SU-DHL-6 (cell line): ENCODE measurements around the gene TRIM40.

Source experiments
- H2AFZ ChIP-seq: fragments of 200-600 bp; sonication (generic); 2 replicates; pipeline ENCODE4 v1.6.1; 2014; ENCODE audit warnings: low read depth, mild to moderate bottlenecking, moderate library complexity, mixed read lengths, antibody characterized with exemption, low read length; ENCODE audit not compliant: severe bottlenecking
- H3F3A ChIP-seq: fragments of 200-600 bp; shearing (Covaris generic); 2 replicates; pipeline ENCODE4 v1.6.0; 2016; ENCODE audit warnings: antibody characterized with exemption, mild to moderate bottlenecking; ENCODE audit not compliant: insufficient read depth
- H3K27ac ChIP-seq: fragments of 200-600 bp; sonication (generic); 2 replicates; pipeline ENCODE4 v1.5.1; 2016; ENCODE audit warnings: low read depth, mild to moderate bottlenecking, low read length, moderate library complexity, mixed read lengths
- H3K27me3 ChIP-seq: fragments of 200-600 bp; sonication (generic), shearing (Covaris generic); 2 replicates; pipeline ENCODE4 v1.6.0; 2014; ENCODE audit warnings: mild to moderate bottlenecking, low read length
- H3K36me3 ChIP-seq: fragments of 200-600 bp; sonication (generic); 2 replicates; pipeline ENCODE4 v1.6.1; 2014; ENCODE audit warnings: mild to moderate bottlenecking, low read length, mixed read lengths
- H3K4me2 ChIP-seq: fragments of 300-600, 200-600 bp; shearing (Covaris generic), sonication (generic); 2 replicates; pipeline ENCODE4 v1.6.0; 2014; ENCODE audit warnings: low read length, low read depth, mild to moderate bottlenecking; ENCODE audit not compliant: poor library complexity, severe bottlenecking
- H3K4me3 ChIP-seq: fragments of 200-600 bp; sonication (generic); 2 replicates; pipeline ENCODE4 v1.5.1; 2014; ENCODE audit warnings: antibody characterized with exemption, low read length, mild to moderate bottlenecking, mixed read lengths; ENCODE audit not compliant: insufficient read depth, poor library complexity, severe bottlenecking
- H3K79me2 ChIP-seq: fragments of 200-600 bp; sonication (generic); 2 replicates; pipeline ENCODE4 v1.6.1; 2014; ENCODE audit warnings: mild to moderate bottlenecking, low read length, moderate library complexity; ENCODE audit not compliant: insufficient read depth
- H3K9ac ChIP-seq: fragments of 200-600 bp; sonication (generic); 2 replicates; pipeline ENCODE4 v1.7.0; 2014; ENCODE audit warnings: mild to moderate bottlenecking, low read length
- H3K9me2 ChIP-seq: fragments of 200-600 bp; sonication (generic); replicated peaks from 2 replicates; pipeline ENCODE4 v1.6.1; 2014; ENCODE audit warnings: low read length; ENCODE audit not compliant: insufficient read depth
- H3K9me3 ChIP-seq: fragments of 200-600 bp; sonication (generic); 2 replicates; pipeline ENCODE4 v1.6.1; 2014; ENCODE audit warnings: low read length, mixed read lengths; ENCODE audit not compliant: insufficient read depth
- H4K20me1 ChIP-seq: fragments of 200-600 bp; sonication (generic); 2 replicates; pipeline ENCODE4 v1.6.1; 2014; ENCODE audit warnings: low read depth, mild to moderate bottlenecking, antibody characterized with exemption, low read length, moderate library complexity, mixed read lengths
- CTCF ChIP-seq: fragments of 200-600 bp; sonication (generic); IDR thresholded peaks from one replicate; pipeline ENCODE4 v1.5.1; 2017; ENCODE audit warnings: antibody characterized with exemption, mild to moderate bottlenecking, low read length, moderate library complexity; ENCODE audit not compliant: insufficient read depth, poor library complexity, severe bottlenecking
- EZH2phosphoT487 ChIP-seq: fragments of 200-600 bp; sonication (generic), shearing (Covaris generic); conservative IDR thresholded peaks from 2 replicates; pipeline ENCODE4 v1.6.1; 2018; ENCODE audit warnings: mild to moderate bottlenecking, antibody characterized with exemption, low read length, moderate library complexity, mixed read lengths

TRIM40 gene

GRCh38 chr6:30171677-30172471 is 35.9 kb downstream of the TRIM40 start:
- Histone ChIP-seq H3K27ac (no peak overlapping the region), H4K20me1 (no peaks in the 10 kb centered on the region), H3F3A (no peaks in the 10 kb centered on the region), H3K79me2 (no peaks in the 10 kb centered on the region), H3K4me2 (no peak overlapping the region), H3K36me3 (no peaks in the 10 kb centered on the region), H3K27me3 (no peaks in the 10 kb centered on the region; the same call in 1 of the 2 replicates), H3K4me3 (no peak overlapping the region), H3K9me3 (no peaks in the 10 kb centered on the region), H2AFZ (no peak overlapping the region), H3K9me2 (no peaks in the 10 kb centered on the region), H3K9ac (no peak overlapping the region)
- TF ChIP-seq EZH2phosphoT487 (no peak), CTCF (peak; percentile 13)

- H3F3A ChIP-seq, result no peaks in the 10 kb centered on the region
- no peak overlapping the region for H3K4me3 ChIP-seq
- H3K9me2 ChIP-seq, result no peaks in the 10 kb centered on the region
- H2AFZ ChIP-seq, result no peak overlapping the region
- H3K79me2 ChIP-seq, result no peaks in the 10 kb centered on the region
- no peak for TF ChIP-seq EZH2phosphoT487
- no peak overlapping the region for H3K9ac ChIP-seq
- H3K27me3 ChIP-seq, result no peaks in the 10 kb centered on the region
- H3K36me3 ChIP-seq, result no peaks in the 10 kb centered on the region
- H3K9me3 ChIP-seq, result no peaks in the 10 kb centered on the region
- no peak overlapping the region for H3K27ac ChIP-seq
- H4K20me1 ChIP-seq, result no peaks in the 10 kb centered on the region
- no peak overlapping the region for H3K4me2 ChIP-seq
Observed at GRCh38 chr6:30172681-30173080, 36.7 kb downstream of the TRIM40 start.

- no peak overlapping the region for H3K4me2 ChIP-seq
- H3K9ac ChIP-seq, result no peak overlapping the region
- H3K36me3 ChIP-seq, result peaks cover 4% of the 10 kb centered on the region; the same call in 1 of the 2 replicates
- no peaks in the 10 kb centered on the region for H3K9me2 ChIP-seq
- no peak overlapping the region for H3K4me3 ChIP-seq
- no peaks in the 10 kb centered on the region for H3F3A ChIP-seq
- H3K27ac ChIP-seq, result no peak overlapping the region
- no peaks in the 10 kb centered on the region for H4K20me1 ChIP-seq
- H3K79me2 ChIP-seq, result no peaks in the 10 kb centered on the region
- H3K9me3 ChIP-seq, result peaks cover 5% of the 10 kb centered on the region; the same call in 1 of the 2 replicates
- no peaks in the 10 kb centered on the region for H3K27me3 ChIP-seq
- TF ChIP-seq EZH2phosphoT487 (no peak), CTCF (no peak)
- H2AFZ ChIP-seq, result no peak overlapping the region
Observed at GRCh38 chr6:30175765-30176164, 39.8 kb downstream of the TRIM40 start.

GRCh38 chr6:30178837-30179236 is 42.9 kb downstream of the TRIM40 start:
- H3K27me3 ChIP-seq, result no peaks in the 10 kb centered on the region
- H3K9ac ChIP-seq, result no peak overlapping the region
- H3K27ac ChIP-seq, result no peak overlapping the region
- no peaks in the 10 kb centered on the region for H4K20me1 ChIP-seq
- no peak overlapping the region for H3K4me3 ChIP-seq
- no peaks in the 10 kb centered on the region for H3K9me2 ChIP-seq
- H3K36me3 ChIP-seq, result peaks cover 4% of the 10 kb centered on the region; the same call in 1 of the 2 replicates
- no peak overlapping the region for H3K4me2 ChIP-seq
- TF ChIP-seq CTCF (no peak), EZH2phosphoT487 (no peak)
- no peaks in the 10 kb centered on the region for H3F3A ChIP-seq
- no peaks in the 10 kb centered on the region for H3K79me2 ChIP-seq
- no peak overlapping the region for H2AFZ ChIP-seq
- H3K9me3 ChIP-seq, result peaks cover 5% of the 10 kb centered on the region; the same call in 1 of the 2 replicates
